K562 (cell line): ENCODE data around the gene NFATC1. TPM values are rescaled to one million over a fixed set of nuclear protein-coding genes. Genes with fewer than 3 reads are reported as not detected.

Source experiments
- ATAC-seq: fragments of 200-7000 bp; cut with Tn5 transposase; 3 replicates; pipeline ENCODE4 v1.9.1; 2020; ENCODE audit warnings: moderate library complexity
- BruUV-seq: library from RNA; stranded (reverse); fragments of 400-500 nt; replicated peaks from 2 replicates; lab custom pipeline; 2021; lab: Mats Ljungman, UMichigan
- CTCF ChIA-PET: fragments of 300-600 bp; formaldehyde crosslinking; extraction: SDS; loops from one replicate; lab custom pipeline; 2021; ENCODE audit warnings: low intra/inter-chr PET ratio; lab: Yijun Ruan, JAX
- POLR2A ChIA-PET: fragments of 300-600, 350-650 bp; sonication (Branson Sonifier 250); formaldehyde crosslinking; extraction: SDS; loops from one replicate; lab custom pipeline; 2021; ENCODE audit warnings: antibody characterized with exemption, inconsistent platforms; lab: Yijun Ruan, JAX
- DNase-seq, 4 experiments: peaks; one replicate each; pipeline versions ENCODE4 v3.0.0 to v3.0.0-alpha.2; 2011 to 2018; ENCODE audit warnings: low spot score in 3 of 4, mixed read lengths in 3 of 4; ENCODE audit errors: extremely low read depth in 1 of 4
- FAIRE-seq: peaks from 2 replicates; lab custom pipeline; 2011; peaks lifted over from hg19 to GRCh38; lab: Jason Lieb, UNC
- H2AFZ ChIP-seq: 2 replicates; pipeline ENCODE4 v1.6.0; 2011; ENCODE audit warnings: low read depth, low read length, control low read depth, inconsistent platforms
- H3K27ac ChIP-seq: fragments of 200-600 bp; 3 replicates; pipeline ENCODE4 v1.8.0; 2011; ENCODE audit warnings: low read depth, mild to moderate bottlenecking, control low read depth, inconsistent platforms, low read length, moderate library complexity, mixed read lengths; ENCODE audit errors: extremely low read depth
- H3K27me3 ChIP-seq, 2 experiments: fragments of 300-600 bp in 1 of 2; 2 replicates in 1 of 2; 3 replicates in 1 of 2; pipeline versions ENCODE4 v1.6.0 to v1.8.0; 2011; ENCODE audit warnings: inconsistent platforms in 2 of 2, low read length in 2 of 2, mild to moderate bottlenecking in 1 of 2, mixed read lengths in 1 of 2, moderate library complexity in 1 of 2; ENCODE audit not compliant: control insufficient read depth in 2 of 2, insufficient read depth in 2 of 2
- H3K36me3 ChIP-seq: fragments of 300-600 bp; 3 replicates; pipeline ENCODE4 v1.8.0; 2011; ENCODE audit warnings: mild to moderate bottlenecking, low read length, inconsistent platforms; ENCODE audit not compliant: control insufficient read depth, insufficient read depth
- H3K4me1 ChIP-seq, 2 experiments: fragments of 200-600 bp in 1 of 2; replicated peaks in 1 of 2; 2 replicates in 1 of 2; 3 replicates in 1 of 2; pipeline versions ENCODE4 v1.5.1 to v1.8.0; 2011; ENCODE audit warnings: inconsistent platforms in 2 of 2, low read length in 2 of 2, mild to moderate bottlenecking in 1 of 2, mixed read lengths in 1 of 2, moderate library complexity in 1 of 2; ENCODE audit not compliant: control insufficient read depth in 2 of 2, insufficient read depth in 2 of 2
- H3K4me2 ChIP-seq: 2 replicates; pipeline ENCODE4 v1.6.1; 2011; ENCODE audit warnings: low read length, control low read depth, inconsistent platforms, mixed read lengths; ENCODE audit not compliant: insufficient read depth
- H3K4me3 ChIP-seq: fragments of 200-600 bp; sonication (generic), shearing (Covaris generic); 2 replicates; pipeline ENCODE4 v1.5.1; 2016; ENCODE audit warnings: control low read depth, inconsistent platforms
- H3K79me2 ChIP-seq: fragments of 200-600 bp; 3 replicates; pipeline ENCODE4 v1.8.0; 2011; ENCODE audit warnings: low read length, inconsistent platforms; ENCODE audit not compliant: control insufficient read depth, insufficient read depth
- H3K9ac ChIP-seq, 2 experiments: 2 replicates each; pipeline versions ENCODE4 v1.6.0 to v1.6.1; 2011; ENCODE audit warnings: low read depth in 2 of 2, low read length in 2 of 2, control low read depth in 1 of 2, inconsistent platforms in 1 of 2, mild to moderate bottlenecking in 1 of 2, mixed read lengths in 1 of 2; ENCODE audit not compliant: insufficient read depth in 1 of 2
- H3K9me1 ChIP-seq: one replicate; pipeline ENCODE4 v1.6.0; 2011; ENCODE audit warnings: inconsistent platforms, mild to moderate bottlenecking, low read length, moderate library complexity; ENCODE audit not compliant: control insufficient read depth, insufficient read depth
- H3K9me3 ChIP-seq: replicated peaks from 2 replicates; pipeline ENCODE4 v1.5.1; 2011; ENCODE audit warnings: low read depth, low read length, inconsistent platforms; ENCODE audit not compliant: control insufficient read depth, insufficient read depth
- H4K20me1 ChIP-seq: replicated peaks from 2 replicates; pipeline ENCODE4 v1.6.1; 2011; ENCODE audit warnings: low read length, inconsistent platforms, mixed read lengths; ENCODE audit not compliant: control insufficient read depth, insufficient read depth
- E2F6 ChIP-seq, 2 experiments: IDR thresholded peaks; 2 replicates each; pipeline ENCODE4 v1.6.1; 2011; ENCODE audit warnings: borderline replicate concordance in 1 of 2, control low read depth in 1 of 2, low read depth in 1 of 2, low read length in 1 of 2, mild to moderate bottlenecking in 1 of 2, mixed read lengths in 1 of 2, moderate library complexity in 1 of 2; ENCODE audit not compliant: insufficient read depth in 1 of 2, insufficient read length in 1 of 2, poor library complexity in 1 of 2, severe bottlenecking in 1 of 2; ENCODE audit errors: extremely low read depth in 1 of 2
- ERF ChIP-seq: fragments of 450-650 bp; formaldehyde crosslinking; IDR thresholded peaks from 2 replicates; pipeline ENCODE4 v1.4.0; 2020; ENCODE audit warnings: mild to moderate bottlenecking, mixed read lengths
- RFX1 ChIP-seq: fragments of 450-650 bp; IDR thresholded peaks from 2 replicates; pipeline ENCODE4 v1.6.1; 2016; ENCODE audit warnings: mild to moderate bottlenecking, moderate library complexity
- SUPT5H ChIP-seq: fragments of 450-650 bp; IDR thresholded peaks from 2 replicates; pipeline ENCODE4 v1.6.1; 2016
- ZNF174 ChIP-seq: fragments of 250-450 bp; sonication (Bioruptor Pico); IDR thresholded peaks from 2 replicates; pipeline ENCODE4 v1.4.0; 2020; ENCODE audit warnings: mild to moderate bottlenecking
- ZNF75A ChIP-seq: fragments of 450-650 bp; formaldehyde crosslinking; IDR thresholded peaks from 2 replicates; pipeline ENCODE4 v1.4.0; 2020; ENCODE audit warnings: mild to moderate bottlenecking
- WGBS: fragments of 100-300 bp; shearing (Covaris generic); methylation state at CpG from one replicate; pipeline ENCODE4 v1.1.6; 2016; ENCODE audit warnings: low coverage, mixed read lengths; ENCODE audit not compliant: insufficient coverage; ENCODE audit errors: missing lambda C conversion rate; 5-methylcytosine and 5-hydroxymethylcytosine counted together
- in situ Hi-C: fragments of 300-500 bp; cut with MboI; formaldehyde crosslinking; loops from 4 replicates; pipeline ENCODE4 v1.15.0; 2018; ENCODE audit warnings: inconsistent platforms, mixed read lengths
- intact Hi-C: fragments of 100-400 bp; cut with micrococcal nuclease; formaldehyde crosslinking; loops from 2 replicates; pipeline ENCODE4 v1.14.2; 2022
- polyA plus RNA-seq, 8 experiments: library from polyadenylated mRNA; depleted of rRNA in 4 of 8; stranded (reverse) in 5 of 8; unstranded in 3 of 8; fragments of >200 nt; fragmentation: Nextera tagmentation in 2 of 8; fragmentation: Illumina TruSeq in 1 of 8; extraction: Ambion mirVana in 2 of 8; extraction: Trizol in 1 of 8; gene quantifications; 2 replicates each; pipeline versions ENCODE4 v1.2.1 to v1.2.3, GENCODE V29; 2011 to 2014; ENCODE audit warnings: inconsistent platforms in 1 of 8, missing spikeins in 1 of 8
- total RNA-seq, 7 experiments: library from RNA; depleted of rRNA in 6 of 7; stranded (reverse); fragments of >200 nt in 6 of 7; fragmentation: Illumina TruSeq in 2 of 7; extraction: Trizol in 2 of 7; gene quantifications; 2 replicates each; pipeline versions ENCODE4 v1.2.1 to v1.2.3, GENCODE V29; 2011 to 2021; ENCODE audit warnings: low replicate concordance in 1 of 7

NFATC1 gene
- total and polyA plus RNA-seq, 9 of the 15 experiments (the other 6 are each of a cell fraction or from before 2014, with no cell fraction given): 1.1 to 16.4 (median 2.5) TPM

GRCh38 chr18:79402977-79403722, 7.4 kb downstream of the NFATC1 start:
- POLR2A ChIA-PET: interaction anchor here (0.9 to 1.0 kb wide), 2 partner anchors 12 to 100 kb away, joined by 3 to 4 read pairs; no protein-coding TSS in a partner anchor
- H3K9ac ChIP-seq: no peak overlapping the region
- H2AFZ ChIP-seq: no peak overlapping the region
- in situ Hi-C loops: no loop called here
- peaks cover 37% of the 10 kb centered on the region for H3K79me2 ChIP-seq
- no peak overlapping the region for H3K4me2 ChIP-seq
- FAIRE-seq (no peak), DNase-seq (no peak), ATAC-seq (no peak)
- peaks cover 6% of the 10 kb centered on the region for H3K9me1 ChIP-seq
- H3K27ac ChIP-seq: no peak overlapping the region
- TF ChIP-seq ZNF174 (CRISPR knock-in tag) (no peak), RFX1 (peak; percentile 60)
- 77% methylated on average over 9 of the region's 27 CpGs for WGBS
- TSS peak; percentile 9 for BruUV-seq
- intact Hi-C loops: no loop called here
- peaks cover 8 to 70% of the 10 kb centered on the region in 2 experiments; a peak in 4 of 5 replicates for H3K4me1 ChIP-seq
- no peaks in the 10 kb centered on the region for H3K27me3 ChIP-seq
- H3K4me3 ChIP-seq: no peak overlapping the region
- H3K9me3 ChIP-seq: no peaks in the 10 kb centered on the region
- H4K20me1 ChIP-seq: peaks cover 26% of the 10 kb centered on the region
- CTCF ChIA-PET: no interaction called here
- no peaks in the 10 kb centered on the region for H3K36me3 ChIP-seq

- Histone ChIP-seq H3K4me3 (no peak overlapping the region), H3K9me1 (peaks cover 6% of the 10 kb centered on the region), H3K4me1 (peaks cover 8 to 64% of the 10 kb centered on the region in 2 experiments; a peak in 4 of 5 replicates), H3K79me2 (peaks cover 37% of the 10 kb centered on the region), H3K9ac (peak overlapping the region in 1 of 2 experiments; percentile 81; a peak in 3 of 4 replicates), H3K27ac (peak overlapping the region; percentile 41; the same call in 1 of the 3 replicates), H2AFZ (no peak overlapping the region), H3K27me3 (no peaks in the 10 kb centered on the region), H3K36me3 (no peaks in the 10 kb centered on the region), H4K20me1 (peaks cover 26% of the 10 kb centered on the region), H3K4me2 (peak overlapping the region; percentile 41), H3K9me3 (no peaks in the 10 kb centered on the region)
- no peak for DNase-seq
- ATAC-seq: no peak
- in situ Hi-C loops: no loop called here
- WGBS: 72% methylated on average over 24 of the region's 31 CpGs
- FAIRE-seq: no peak
- CTCF ChIA-PET: no interaction called here
- intact Hi-C loops: no loop called here
- BruUV-seq: no TSS peak
- POLR2A ChIA-PET: interaction anchor here (0.9 kb wide), 1 partner anchor 99 kb away, joined by 4 read pairs; no protein-coding TSS in a partner anchor
- peak in 1 of 2 experiments; percentile 17 for TF ChIP-seq E2F6 (IDR thresholded peaks at IDR 0.05; ENCODE audit: borderline replicate concordance in 1 of 2, extremely low read depth in 1 of 2, insufficient read depth in 1 of 2, insufficient read length in 1 of 2, low read depth in 1 of 2, low read length in 1 of 2, poor library complexity in 1 of 2, severe bottlenecking in 1 of 2)
- TF ChIP-seq ZNF75A (CRISPR knock-in tag): no peak
- TF ChIP-seq SUPT5H: no peak
- no peak for TF ChIP-seq ERF
Observed at GRCh38 chr18:79403723-79404566, 8.2 kb downstream of the NFATC1 start.
